Neural cell (in vitro differentiated cells): Measurements from ENCODE around the gene CELF5.

Source experiments
- CTCF ChIP-seq: fragments of 450-650 bp; IDR thresholded peaks from 2 replicates; pipeline ENCODE4 v1.5.1; 2014; ENCODE audit warnings: antibody characterized with exemption, mild to moderate bottlenecking, moderate library complexity; ENCODE audit not compliant: poor library complexity, severe bottlenecking
- EP300 ChIP-seq: fragments of 450-650 bp; conservative IDR thresholded peaks from 2 replicates; pipeline ENCODE4 v1.6.1; 2014; ENCODE audit warnings: antibody characterized with exemption, mild to moderate bottlenecking, moderate library complexity; ENCODE audit not compliant: poor library complexity, severe bottlenecking
- EZH2 ChIP-seq: fragments of 200-600, 300-800 bp; shearing (Covaris generic), sonication (generic); IDR thresholded peaks from 2 replicates; pipeline ENCODE4 v1.6.1; 2014; ENCODE audit warnings: antibody characterized with exemption, low read length, borderline replicate concordance, mild to moderate bottlenecking; ENCODE audit not compliant: insufficient read depth, poor library complexity, severe bottlenecking
- MXI1 ChIP-seq: fragments of 450-650 bp; conservative IDR thresholded peaks from 2 replicates; pipeline ENCODE4 v1.6.1; 2014; ENCODE audit warnings: antibody characterized with exemption, mild to moderate bottlenecking; ENCODE audit not compliant: poor library complexity, severe bottlenecking
- POLR2AphosphoS5 ChIP-seq: IDR thresholded peaks from 2 replicates; pipeline ENCODE4 v1.6.1; 2012
- RAD21 ChIP-seq: fragments of 450-650 bp; conservative IDR thresholded peaks from 2 replicates; pipeline ENCODE4 v1.6.1; 2014; ENCODE audit warnings: antibody characterized with exemption, mild to moderate bottlenecking, moderate library complexity
- REST ChIP-seq: IDR thresholded peaks from 2 replicates; pipeline ENCODE4 v1.6.1; 2012; ENCODE audit warnings: borderline replicate concordance
- SMC3 ChIP-seq: fragments of 450-650 bp; conservative IDR thresholded peaks from 2 replicates; pipeline ENCODE4 v1.6.1; 2014; ENCODE audit warnings: antibody characterized with exemption, mild to moderate bottlenecking, moderate library complexity; ENCODE audit not compliant: poor library complexity
- TAF1 ChIP-seq: IDR thresholded peaks from 2 replicates; pipeline ENCODE4 v1.6.1; 2012; ENCODE audit warnings: low read depth

GRCh38 chr19:3187662-3188511, 36.6 kb upstream of the CELF5 start:
- TF ChIP-seq CTCF (no peak), REST (no peak), EP300 (no peak), POLR2AphosphoS5 (no peak), TAF1 (no peak), MXI1 (no peak), EZH2 (no peak), RAD21 (no peak), SMC3 (no peak)
